ENCODE measurements around the gene PUDP. TPM values are rescaled to one million over a fixed set of nuclear protein-coding genes. Genes with fewer than 3 reads are reported as not detected.
"Not testable (repeated sequence)": the region's sequence is repeated elsewhere in the genome, so short reads cannot be mapped to it uniquely, and the experiment has no call there.

PUDP gene
- total RNA-seq, 1 experiment from 2014 or later: 0.27 TPM

DNA sequence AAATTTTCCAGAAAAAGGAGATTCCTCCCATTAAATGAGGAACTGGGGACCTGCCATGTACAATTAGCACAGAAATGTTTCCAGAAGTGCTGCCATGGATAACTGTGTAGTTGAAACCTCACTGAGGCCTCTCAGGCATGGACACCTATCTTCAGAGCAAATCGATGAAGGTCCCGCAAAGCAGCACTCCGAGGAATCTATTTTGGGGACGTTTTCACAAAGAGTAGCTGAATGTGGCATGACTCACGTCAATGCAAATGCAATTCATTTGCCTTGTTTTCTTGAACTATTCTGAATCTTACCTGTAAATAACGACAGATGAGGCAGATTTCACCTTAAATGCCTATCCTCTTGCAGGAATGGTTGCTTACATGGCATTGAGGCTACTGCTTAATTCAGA, 87.5 kb downstream of the PUDP start:
- in situ Hi-C loops (cut with HindIII; ENCODE audit: low pct_unique_long_range_greater_than_20kb, low sequenced_read_pairs): no loop called here
- DNase-seq (ENCODE audit: low read depth): no peak

DNA sequence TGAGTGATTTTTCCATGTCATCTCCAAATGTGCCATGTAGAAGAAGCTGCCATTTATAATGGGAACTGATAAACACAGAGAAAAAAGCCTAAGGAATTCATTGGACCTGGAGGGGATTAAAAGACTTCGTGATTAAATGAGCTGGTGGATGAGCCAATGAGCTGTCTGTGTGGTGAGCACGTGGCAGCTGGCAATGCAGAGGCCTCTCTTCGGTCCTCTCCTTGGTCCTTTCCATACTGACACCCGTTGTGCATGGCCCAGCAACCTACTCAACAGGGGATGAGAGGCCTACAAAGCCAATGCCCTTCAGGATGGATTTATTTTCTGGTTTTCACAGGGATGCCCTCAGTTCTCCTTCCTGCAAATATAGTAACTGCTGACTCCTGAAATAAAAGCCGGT, 88.1 kb downstream of the PUDP start:
- in situ Hi-C loops (cut with HindIII; ENCODE audit: low pct_unique_long_range_greater_than_20kb, low sequenced_read_pairs): no loop called here

DNA sequence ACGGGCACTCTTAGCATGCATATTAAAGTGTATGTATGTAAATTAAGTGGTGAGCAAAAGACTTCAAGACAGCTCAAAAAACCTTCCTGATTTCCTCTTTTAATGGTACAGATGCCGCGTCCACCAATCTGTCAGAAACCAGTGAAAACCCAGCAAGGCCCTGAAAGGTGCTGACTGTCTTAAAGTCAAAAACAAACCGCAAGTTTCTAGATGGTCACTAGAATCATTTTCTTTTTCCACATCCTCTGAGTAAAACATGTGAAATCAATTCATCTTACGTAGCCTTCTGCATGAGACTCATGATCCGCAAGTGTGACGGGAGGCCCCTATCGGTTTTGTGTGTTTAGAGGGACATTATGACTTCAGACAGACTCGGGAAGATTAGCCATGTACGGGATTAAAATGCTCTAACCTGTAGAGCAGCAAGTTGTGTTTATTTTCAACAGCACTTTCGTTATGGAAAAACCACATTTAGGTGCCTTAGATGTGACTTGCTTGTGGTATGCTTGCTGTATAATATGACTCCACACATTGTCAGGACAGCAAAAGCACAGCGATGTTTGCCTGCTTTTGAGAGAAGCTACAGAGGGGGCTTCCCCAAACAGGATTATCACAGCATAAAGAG, 88.6 kb downstream of the PUDP start:
- in situ Hi-C loops (cut with HindIII; ENCODE audit: low pct_unique_long_range_greater_than_20kb, low sequenced_read_pairs): no loop called here
- no peak for DNase-seq (ENCODE audit: low read depth)

More for the DNA sequence above, 88.1 kb downstream of the PUDP start:
- DNase-seq (ENCODE audit: low read depth): no peak

DNA sequence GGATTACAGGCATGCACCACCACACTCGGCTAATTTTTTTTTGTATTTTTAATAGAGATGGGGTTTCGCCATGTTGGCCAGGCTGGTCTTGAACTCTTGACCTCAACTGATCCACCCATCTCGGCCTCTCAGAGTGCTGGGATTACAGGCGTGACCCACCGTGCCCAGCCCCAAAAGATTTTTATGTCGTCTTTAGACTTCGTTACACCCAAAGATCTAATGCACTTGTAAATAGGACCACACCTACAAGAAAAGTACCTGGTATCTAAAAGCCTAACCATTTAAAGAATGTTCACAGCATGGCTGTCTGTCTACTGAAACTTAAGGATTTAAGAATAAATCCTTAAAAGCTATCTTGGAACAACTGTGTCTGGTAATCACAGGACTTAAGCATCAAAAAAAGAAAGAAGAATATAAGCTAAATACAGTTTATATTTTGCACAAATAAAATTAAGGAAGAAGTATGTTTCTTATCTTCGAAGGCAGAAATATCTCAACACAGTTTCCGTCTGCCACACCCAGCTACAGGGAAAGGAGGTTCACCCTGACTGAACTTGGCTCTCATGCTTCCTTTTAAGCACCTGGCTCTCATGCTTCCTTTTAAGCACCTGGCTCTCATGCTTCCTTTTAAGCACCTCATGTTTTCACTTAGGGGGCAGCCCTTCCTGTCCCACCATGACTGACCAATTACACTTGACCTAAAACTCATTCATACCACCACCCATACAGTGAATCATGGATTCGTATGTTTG, 92.4 kb downstream of the PUDP start:
- in situ Hi-C loops (cut with HindIII; ENCODE audit: low pct_unique_long_range_greater_than_20kb, low sequenced_read_pairs): no loop called here
- DNase-seq (ENCODE audit: low read depth): no peak

DNA sequence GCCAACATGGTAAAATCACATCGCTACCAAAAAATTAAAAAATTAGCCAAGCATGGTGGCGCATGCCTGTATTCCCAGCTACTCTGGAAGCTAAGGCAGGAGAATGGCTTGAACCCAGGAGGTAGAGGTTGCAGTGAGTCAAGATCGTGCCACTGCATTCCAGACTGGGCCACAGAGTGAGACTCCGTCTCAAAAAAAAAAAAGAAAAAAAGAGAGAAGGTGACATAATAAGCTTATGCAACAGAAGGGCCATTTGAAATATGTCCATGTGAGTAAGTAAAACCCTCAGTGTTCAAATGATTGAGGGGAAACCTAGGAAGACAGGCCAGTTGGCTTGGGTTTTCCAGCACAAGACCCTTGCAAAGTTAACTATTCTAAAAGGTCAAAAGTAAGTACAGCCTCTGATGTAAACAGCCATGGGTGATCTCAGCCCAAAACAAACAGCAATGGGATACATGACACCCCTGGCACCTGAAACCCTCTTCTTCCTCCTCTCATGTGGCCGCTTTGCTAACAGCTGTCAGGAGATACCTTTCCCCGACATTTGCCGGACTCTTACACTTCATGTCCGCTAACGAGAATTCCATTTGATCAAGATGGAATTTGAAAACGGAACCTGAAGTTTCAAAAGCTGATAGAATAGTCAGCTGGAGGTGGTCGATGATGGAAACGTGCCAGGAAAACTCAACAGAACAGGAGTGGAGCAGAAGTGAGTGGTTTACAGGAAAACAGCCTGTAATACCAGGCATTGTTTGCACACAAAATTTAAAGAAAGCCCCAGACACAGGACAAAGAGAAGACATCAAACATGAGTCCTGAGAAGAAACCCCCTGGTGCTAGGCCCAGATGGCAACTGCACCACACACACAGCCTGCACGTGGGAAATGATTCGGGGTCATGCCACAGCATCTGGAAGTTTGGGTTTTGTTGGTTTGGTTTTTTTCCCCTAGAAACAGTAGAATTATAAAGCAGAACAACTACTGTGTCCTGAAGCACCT, 93.4 kb downstream of the PUDP start:
- DNase-seq (ENCODE audit: low read depth): no peak
- in situ Hi-C loops (cut with HindIII; ENCODE audit: low pct_unique_long_range_greater_than_20kb, low sequenced_read_pairs): no loop called here

DNA sequence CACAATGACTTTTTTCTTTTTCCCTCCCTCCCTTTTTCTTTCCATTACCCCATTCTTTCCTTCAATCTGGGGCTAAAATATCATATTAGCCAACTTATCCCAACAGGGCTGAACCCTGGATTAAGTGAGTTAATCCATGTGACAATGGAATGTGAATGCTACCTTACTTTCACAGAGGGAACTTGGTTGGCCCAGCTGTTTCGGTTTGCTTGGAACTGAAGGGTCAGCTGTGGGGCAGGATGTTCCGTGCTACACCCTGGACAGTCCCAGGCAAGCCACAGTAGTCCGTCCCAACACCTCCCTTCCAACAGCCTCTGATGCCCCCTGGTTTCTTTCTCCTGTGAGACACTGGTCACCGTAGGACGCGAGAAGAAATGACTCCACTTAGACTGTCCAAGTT, 95.4 kb downstream of the PUDP start:
- DNase-seq (ENCODE audit: low read depth): no peak
- in situ Hi-C loops (cut with HindIII; ENCODE audit: low pct_unique_long_range_greater_than_20kb, low sequenced_read_pairs): no loop called here

DNA sequence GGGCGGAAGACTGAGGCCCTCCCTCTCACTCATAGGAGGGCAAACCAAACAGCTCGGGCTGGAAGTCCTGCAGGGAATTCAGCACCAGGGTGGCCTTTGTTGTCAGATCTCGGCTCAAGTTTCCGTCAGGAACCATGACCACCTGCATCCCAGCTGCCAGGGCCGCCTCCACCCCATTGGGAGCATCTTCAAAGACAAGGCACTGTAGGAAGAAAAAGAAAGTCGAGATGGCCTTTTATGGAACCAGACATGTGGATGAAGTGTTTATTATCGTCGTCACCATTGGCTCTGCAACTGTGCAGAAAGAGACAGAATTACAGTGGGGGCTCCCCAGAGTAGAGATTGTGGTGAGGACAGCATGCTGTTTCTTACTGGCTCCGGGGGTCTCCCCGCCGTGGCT, 97.7 kb downstream of the PUDP start:
- in situ Hi-C loops (cut with HindIII; ENCODE audit: low pct_unique_long_range_greater_than_20kb, low sequenced_read_pairs): no loop called here
- DNase-seq (ENCODE audit: low read depth): no peak

DNA sequence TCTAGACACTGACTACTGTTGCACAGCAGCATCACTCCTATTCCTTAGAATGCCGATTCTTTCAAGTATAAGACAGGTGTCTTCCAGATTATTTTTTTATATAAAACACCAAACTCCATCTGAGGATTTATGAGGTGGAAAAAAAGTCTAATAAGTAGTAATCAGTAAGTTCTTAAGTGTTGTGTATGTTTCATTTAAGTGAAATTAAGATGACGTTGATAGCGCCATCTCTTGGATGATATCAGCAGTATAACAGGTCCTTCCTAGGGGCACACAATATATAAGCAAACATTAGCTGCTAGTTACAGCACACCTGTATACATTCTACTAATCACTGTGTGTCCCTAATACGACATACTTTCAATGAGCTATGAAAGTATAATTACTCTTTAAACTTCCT, 100.0 kb downstream of the PUDP start:
- in situ Hi-C loops (cut with HindIII; ENCODE audit: low pct_unique_long_range_greater_than_20kb, low sequenced_read_pairs): no loop called here
- no peak for DNase-seq (ENCODE audit: low read depth)

DNA sequence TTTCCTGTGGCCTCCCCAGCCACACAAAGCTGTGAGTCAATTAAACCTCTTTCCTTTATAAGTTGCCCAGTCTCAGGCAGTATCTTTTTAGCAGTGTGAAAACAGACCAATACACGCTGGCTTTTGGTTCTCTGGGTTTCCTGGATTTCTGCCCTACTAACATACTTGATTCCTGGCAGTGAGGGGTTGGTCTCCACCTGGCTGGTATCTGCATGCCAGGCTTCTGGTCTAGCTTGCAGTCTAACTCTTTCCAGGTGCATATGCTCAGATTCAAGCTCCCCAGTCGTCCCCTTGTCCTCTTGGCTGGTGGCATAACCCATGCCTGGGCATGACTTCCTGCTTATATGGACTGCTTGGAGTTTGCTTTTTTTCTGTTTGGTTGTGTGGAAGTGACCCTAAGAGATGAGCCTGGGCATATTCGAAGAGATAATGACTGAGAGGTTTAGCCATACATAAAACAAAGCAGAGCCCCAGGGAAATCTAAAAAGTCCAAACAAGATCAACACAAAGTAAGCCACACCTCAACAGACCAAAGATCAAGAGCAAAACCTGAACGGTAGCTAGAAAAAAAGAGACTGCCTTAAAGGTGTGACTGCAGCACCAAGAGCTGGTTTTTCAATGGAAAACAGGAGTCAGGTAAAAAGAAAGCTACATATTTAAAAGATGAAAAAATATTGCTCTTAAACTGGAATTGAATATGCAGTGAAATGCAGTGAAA, 102.6 kb downstream of the PUDP start:
- in situ Hi-C loops (cut with HindIII; ENCODE audit: low pct_unique_long_range_greater_than_20kb, low sequenced_read_pairs): no loop called here
- no peak for DNase-seq (ENCODE audit: low read depth)

DNA sequence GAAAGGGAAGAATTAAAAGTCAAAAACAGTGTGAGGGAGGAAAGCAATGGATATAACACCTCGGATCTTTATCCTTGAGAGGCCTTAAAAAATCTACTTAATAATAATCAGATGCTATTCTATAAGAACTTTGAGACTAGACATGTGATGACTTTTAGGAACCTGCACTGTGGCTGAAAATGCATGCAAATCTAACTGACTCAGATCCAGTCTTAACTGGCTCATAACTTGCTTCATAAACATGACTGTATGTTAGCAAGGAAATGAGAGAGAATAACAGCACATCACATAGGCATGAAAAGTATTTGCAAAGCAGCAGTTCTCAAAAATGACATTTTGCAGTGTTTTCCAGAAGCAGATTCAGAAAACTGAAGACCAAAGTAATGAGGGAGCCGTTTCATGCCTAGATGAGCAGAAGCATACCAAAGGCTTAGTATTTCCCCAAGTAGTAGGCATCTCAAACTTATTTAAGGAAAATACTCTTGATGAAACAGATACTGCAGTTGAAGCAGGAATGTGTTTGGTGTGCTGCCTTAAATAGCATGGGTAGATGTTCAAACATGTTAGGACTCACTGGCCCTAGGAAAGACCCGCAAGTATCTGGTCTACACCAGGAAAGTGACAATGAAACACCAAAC, 104.0 kb downstream of the PUDP start:
- DNase-seq (ENCODE audit: low read depth): not testable (repeated sequence)

DNA sequence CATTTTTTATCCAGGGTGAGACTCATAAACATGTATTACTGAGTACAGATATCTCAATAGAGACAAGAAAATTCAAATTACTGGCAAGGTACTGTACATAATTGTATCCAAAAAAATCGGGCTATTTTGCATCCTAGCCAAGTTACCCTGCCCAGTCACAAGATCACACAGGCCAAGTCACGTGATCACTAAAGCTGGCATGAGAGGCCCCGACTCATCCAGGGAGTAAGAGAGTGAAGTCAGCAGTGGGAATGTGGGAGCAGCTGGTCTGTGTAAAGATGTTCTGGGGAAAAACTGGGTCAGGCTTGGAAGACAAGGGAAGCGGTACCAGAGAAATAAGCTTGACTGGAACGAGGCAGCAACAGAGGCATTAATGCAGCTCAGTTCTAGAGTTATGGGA, 119.7 kb downstream of the PUDP start:
- in situ Hi-C loops (cut with HindIII; ENCODE audit: low pct_unique_long_range_greater_than_20kb, low sequenced_read_pairs): no loop called here
- no peak for DNase-seq (ENCODE audit: low read depth)

More for the DNA sequence above, 104.0 kb downstream of the PUDP start:
- in situ Hi-C loops (cut with HindIII; ENCODE audit: low pct_unique_long_range_greater_than_20kb, low sequenced_read_pairs): not testable (repeated sequence)

DNA sequence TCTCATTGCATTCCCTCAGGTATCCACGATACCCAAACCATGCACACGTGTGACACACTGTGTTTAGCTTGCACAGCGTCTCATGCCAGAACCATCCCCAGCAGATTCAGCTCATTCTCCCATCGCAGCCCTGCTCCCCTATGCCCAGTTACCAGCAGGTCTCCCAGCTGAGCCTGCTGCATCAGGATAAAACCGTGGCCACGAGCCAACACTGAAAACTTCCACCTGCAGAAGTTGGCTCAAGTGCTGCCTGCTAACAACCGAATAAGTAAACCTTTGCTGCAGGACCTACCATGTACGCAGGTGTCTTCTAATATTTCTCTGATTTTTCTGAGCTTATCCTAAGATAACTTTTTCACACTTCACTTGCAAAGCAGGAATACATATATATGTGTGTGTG, 120.9 kb downstream of the PUDP start:
- DNase-seq (ENCODE audit: low read depth): no peak
- in situ Hi-C loops (cut with HindIII; ENCODE audit: low pct_unique_long_range_greater_than_20kb, low sequenced_read_pairs): no loop called here

DNA sequence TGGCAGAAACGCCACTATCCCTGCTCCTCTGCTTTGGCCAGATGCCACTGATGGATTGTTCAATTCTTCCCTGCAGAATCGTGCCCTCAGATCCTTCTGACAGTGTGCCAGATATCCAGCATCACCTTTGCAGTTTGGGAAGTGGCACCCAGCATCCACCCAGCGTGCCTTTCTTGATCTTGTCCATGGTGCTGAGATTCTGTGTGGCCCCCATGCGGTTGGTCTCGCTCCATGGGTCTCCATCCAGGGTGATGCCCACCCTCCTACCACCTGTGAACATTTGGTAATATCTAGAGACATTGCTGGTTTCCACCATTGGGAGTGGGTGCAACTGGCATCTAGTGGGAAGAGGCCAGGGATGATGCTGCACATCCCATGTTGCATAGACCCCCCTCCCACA, 121.6 kb downstream of the PUDP start:
- DNase-seq (ENCODE audit: low read depth); in situ Hi-C loops (cut with HindIII; ENCODE audit: low pct_unique_long_range_greater_than_20kb, low sequenced_read_pairs): not testable (repeated sequence)

DNA sequence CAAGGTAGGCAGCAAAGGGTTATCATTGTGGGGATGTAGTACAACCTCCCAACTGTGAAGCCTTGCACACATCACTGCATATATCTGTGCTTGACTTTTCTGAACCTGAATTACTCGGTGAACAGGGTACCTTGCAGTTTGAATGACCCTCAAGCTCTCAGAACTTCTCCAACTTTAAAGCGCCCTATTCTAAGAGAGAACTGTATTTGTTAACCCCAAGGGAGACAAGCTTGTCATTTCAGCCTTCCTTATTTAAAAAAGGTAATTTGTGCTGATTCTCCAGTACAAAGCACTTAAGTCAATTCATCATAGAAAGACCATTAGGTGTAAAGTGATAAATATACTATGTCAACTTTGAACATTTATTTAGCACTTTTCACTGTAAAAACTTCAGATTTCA, 122.5 kb downstream of the PUDP start:
- no peak for DNase-seq (ENCODE audit: low read depth)
- in situ Hi-C loops (cut with HindIII; ENCODE audit: low pct_unique_long_range_greater_than_20kb, low sequenced_read_pairs): no loop called here

DNA sequence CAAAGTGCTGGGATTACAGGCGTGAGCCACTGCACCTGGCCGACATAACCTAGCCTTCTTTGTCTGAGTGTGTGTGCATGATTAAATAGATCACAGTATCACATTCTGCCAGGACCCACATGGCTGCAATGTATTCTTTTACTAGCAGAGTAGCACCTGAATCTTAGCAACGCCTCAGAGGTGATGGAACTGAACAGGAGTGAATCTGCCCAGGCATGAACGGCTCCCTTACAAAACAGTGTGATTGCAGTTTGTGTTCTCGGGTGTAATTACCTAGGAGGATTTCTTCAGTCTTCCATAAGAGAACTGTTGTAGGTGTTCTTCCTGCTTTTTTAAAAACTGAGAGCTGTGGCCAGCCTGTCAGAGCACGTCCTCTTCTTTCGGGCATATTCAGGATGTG, 123.1 kb downstream of the PUDP start:
- in situ Hi-C loops (cut with HindIII; ENCODE audit: low pct_unique_long_range_greater_than_20kb, low sequenced_read_pairs): no loop called here
- no peak for DNase-seq (ENCODE audit: low read depth)

DNA sequence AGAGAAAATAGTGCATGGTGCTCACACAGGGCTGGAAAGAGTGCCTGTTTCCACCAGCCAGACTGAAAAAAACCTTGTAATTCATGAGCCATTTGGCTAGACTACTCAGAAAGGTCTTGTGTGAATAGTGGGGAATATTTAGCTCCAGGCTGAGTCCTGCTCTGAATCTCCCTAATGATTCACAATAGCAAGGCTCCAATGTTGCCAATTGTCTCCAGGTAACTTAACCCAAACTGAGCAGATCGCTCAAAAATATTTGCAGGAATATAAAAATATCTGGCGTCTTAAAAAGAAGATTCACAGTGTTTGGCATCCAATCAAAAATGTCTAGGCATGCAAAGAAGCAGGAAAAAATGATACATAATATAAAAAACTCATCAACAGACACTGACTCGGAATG, 125.0 kb downstream of the PUDP start:
- DNase-seq (ENCODE audit: low read depth); in situ Hi-C loops (cut with HindIII; ENCODE audit: low pct_unique_long_range_greater_than_20kb, low sequenced_read_pairs): not testable (repeated sequence)

DNA sequence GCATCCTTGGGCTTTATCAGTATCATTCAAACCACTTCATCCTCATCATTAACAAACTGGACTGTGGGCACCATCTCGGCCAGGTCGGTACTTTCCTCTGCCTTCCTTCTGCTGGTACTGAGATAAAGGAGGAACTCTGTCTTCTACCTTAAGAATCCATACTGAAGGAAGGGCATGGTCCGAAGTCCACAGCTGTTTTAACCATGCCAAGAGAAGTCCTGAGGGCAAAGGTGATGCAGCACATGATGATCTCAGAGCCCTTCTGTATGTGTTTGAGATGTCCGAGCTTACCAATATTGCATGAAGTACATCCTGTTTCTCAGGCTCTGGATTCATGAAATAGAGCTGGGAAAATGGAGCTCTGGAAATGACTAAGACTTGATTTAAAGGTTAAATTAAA, 126.0 kb downstream of the PUDP start:
- in situ Hi-C loops (cut with HindIII; ENCODE audit: low pct_unique_long_range_greater_than_20kb, low sequenced_read_pairs): no loop called here
- DNase-seq (ENCODE audit: low read depth): no peak

DNA sequence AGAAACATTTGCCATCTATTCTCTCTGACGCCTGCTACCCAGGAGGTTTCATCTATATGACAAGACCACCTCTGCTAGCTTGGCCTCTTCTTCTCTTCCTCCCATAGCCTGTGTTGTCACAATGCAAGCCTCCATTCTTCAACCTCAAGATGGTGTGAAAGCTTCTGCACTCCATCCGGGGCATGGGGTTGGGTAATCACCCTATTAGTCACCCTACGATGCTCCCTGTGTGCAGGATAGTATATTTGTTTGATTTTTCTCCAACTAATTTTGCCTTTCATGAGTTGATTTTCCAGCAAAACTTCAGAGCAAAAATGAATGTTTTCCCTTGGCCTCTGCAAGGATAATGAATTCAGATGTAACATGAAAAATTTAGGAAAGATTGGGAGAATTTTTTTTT, 128.4 kb downstream of the PUDP start:
- DNase-seq (ENCODE audit: low read depth): no peak
- in situ Hi-C loops (cut with HindIII; ENCODE audit: low pct_unique_long_range_greater_than_20kb, low sequenced_read_pairs): no loop called here
